ENCODE results near the gene RGS1. TPM values are rescaled to one million over a fixed set of nuclear protein-coding genes. Genes with fewer than 3 reads are reported as not detected.

Gene RGS1
- total RNA-seq, 1 donor, result 13.7 TPM

- DNase-seq (ENCODE audit: low read depth in 2 of 3, low spot score in 2 of 3), result peak; percentile 44 to 97 (median 88)
Observed at GRCh38 chr1:192609110-192610079, 33.8 kb downstream of the RGS1 start.

DNA sequence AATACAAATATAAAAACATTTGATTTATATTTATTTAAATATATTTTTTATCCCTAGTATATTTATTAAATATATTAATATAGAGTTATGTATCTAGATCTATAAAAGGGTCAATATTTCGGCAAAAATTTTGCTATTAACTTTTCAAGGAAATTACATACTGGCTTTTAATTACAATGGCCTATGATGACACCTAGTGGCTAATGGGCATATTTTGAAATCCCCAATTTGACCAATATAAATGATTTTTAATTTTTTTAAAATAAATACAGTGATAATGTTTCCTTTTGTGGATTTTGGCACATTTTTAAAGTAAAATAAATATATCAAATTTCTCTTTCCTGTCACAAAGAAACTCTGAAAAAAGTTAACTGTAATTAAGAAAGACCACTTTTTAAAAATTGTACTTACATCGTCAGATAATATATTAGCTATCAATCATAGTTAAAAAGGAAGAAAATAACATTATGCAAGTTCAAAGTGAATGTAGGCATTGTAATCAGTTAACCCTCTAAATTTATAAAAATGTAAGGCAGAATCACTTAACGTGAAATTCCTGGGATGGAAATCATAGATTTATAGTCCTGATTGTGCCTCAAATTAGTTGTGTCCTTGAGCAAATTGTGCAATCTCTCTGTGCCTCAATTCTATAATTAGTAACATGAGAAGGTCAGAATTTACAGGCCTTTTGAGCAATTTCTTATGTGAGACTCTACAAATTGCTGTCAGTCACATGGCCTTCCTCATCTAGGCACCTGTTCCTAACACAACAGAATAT lies 34.7 kb downstream of the RGS1 start:
- DNase-seq (ENCODE audit: low read depth in 2 of 3, low spot score in 2 of 3), result peak in 1 of 3 donors; percentile 70

DNA sequence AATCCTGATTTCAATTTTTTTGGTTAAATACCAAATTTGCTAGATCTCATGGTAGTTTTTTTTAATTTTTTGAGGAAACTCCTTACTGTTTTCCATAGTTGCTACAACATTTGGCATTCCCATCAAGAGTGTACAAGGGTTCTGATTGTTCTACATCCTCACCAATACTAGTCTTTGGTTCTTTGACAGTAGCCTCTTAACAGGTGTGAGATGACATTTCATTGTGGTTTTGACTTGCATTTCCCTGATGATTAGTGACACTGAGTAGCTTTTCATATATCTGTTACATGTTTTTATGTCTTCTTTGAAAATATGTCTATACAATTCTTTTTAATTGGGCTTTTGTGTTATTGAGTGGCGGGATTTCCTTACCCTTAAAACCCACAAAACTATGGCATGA lies 39.5 kb downstream of the RGS1 start:
- no peak for DNase-seq (ENCODE audit: low read depth in 2 of 3, low spot score in 2 of 3)

DNA sequence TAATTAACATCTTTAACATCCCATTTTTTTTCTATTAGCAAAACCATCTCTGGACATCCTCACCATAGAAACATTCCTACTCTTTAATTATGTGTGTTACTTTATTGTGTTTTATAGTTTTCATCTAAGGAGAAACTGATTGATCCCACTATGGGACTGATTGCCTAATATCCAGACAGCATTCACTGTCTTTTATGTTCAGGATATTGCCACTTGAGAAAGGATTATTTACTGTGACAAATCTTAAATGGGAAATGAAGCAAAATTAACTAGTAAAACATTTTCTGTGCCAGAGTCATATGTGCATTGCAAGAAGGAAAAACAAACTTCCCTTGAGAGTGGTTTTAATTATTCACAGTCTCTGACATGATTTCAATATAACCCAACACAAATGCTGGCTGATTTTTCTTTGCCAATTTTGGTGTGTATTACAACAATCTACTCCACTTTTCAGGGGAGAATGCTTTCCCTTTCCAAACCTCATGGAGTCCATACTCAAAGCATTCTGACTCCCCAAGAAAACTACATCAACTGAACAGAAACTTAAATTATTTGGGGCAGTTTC lies 44.6 kb downstream of the RGS1 start:
- DNase-seq (ENCODE audit: low read depth in 2 of 3, low spot score in 2 of 3), result no peak

DNA sequence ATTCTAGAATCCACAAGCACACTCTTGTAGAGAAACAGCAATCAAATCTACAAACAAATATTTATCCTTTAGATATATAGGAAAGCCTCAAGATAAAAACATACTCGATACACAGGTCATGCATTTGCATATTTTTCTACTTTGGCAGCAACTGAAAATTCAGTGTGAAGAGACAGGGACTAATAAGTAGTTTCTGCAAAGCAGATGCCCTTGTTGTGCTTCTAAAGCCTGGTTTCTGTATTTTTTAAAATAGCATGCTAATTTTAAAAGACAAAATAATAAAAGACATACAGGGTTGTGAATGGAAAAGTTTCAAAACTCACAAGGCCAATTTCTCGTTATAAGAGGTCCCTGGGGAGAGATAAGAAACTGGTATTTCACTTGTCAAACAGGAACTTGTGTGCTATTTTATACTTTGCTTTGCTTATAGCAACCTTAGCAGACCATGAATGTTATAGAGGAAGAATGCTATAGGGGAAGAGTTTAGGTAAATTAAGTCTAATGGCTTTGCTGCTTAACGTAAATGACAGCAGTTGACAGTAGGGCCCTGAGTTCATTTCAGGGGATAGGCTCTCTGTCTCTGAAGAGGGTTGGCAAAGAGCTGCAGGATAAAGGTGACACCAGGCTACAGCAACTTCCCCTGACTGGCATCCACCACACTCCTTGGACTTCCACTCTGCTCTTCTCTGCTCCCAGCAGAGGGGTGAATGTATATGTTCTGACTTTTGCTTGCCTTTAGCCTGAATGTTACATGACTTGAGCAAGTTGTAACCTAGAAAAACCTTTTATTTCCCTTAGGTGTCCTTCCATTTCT lies 51.0 kb downstream of the RGS1 start:
- DNase-seq (ENCODE audit: low read depth in 2 of 3, low spot score in 2 of 3), result no peak

GRCh38 chr1:192627901-192628300 lies 52.3 kb downstream of the RGS1 start:
- DNase-seq (ENCODE audit: low read depth in 2 of 3, low spot score in 2 of 3), result no peak

GRCh38 chr1:192628396-192629057 lies 53.0 kb downstream of the RGS1 start:
- no peak for DNase-seq (ENCODE audit: low read depth in 2 of 3, low spot score in 2 of 3)

DNA sequence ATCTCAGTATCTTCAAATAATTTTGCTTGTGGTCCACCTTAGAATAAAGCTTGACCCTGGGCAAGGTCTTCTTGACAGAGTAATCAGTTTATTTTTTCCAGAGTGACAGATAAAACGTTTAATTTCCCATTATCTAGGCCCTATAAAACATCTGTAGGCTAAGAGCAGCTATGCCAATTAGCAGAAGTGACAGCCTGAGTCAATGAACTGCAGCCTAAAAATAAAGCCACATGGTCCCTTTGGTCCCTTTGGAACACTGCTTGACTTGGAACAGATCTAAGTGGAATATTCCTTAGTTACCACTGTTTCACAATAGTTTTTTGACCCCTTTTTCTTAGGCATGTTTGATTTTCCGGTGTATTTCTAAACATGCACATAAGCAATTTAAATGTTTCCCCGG lies 54.0 kb downstream of the RGS1 start:
- DNase-seq (ENCODE audit: low read depth in 2 of 3, low spot score in 2 of 3), result no peak

Other genes with a start within 250 kb of the RGS1 start
- gene RGS13, start 60.4 kb downstream of the RGS1 start, total RNA-seq, result under 0.01 TPM
- 13.2 TPM for gene RGS2, start 233.3 kb downstream of the RGS1 start, total RNA-seq

All from hematopoietic multipotent progenitor cell (in vitro differentiated cells).